GM18511 (cell line): ENCODE measurements around the gene SCGB1C2.
"Not testable (repeated sequence)": the region's sequence is repeated elsewhere in the genome, so short reads cannot be mapped to it uniquely, and the experiment has no call there.

Experiments used
- ATAC-seq: cut with Tn5 transposase; IDR thresholded peaks from one replicate; pipeline ENCODE4 v1.9.1; 2021; ENCODE audit warnings: mild to moderate bottlenecking, moderate library complexity; ENCODE audit not compliant: unreplicated experiment

The SCGB1C2 gene

DNA sequence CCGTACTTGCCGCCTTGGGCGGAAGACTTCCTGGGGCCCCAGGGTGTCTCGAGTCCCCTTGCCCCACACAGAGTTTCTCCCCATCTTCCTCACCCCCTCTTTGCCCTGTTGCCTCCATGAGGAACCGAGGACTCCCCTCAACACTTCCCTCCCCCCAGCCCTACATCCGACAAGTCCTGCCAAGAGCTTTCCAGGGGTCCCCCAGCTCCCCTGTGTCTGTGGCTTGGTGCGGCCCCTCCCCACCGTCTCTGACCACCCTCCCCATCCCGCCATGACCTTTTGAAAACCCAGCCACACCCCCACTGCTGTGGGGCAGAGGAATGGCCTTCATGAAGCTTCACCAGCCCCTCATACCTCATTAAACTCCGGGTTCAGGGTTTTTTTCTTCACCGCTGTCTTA, 11.4 kb downstream of the SCGB1C2 start:
- no peak for ATAC-seq

DNA sequence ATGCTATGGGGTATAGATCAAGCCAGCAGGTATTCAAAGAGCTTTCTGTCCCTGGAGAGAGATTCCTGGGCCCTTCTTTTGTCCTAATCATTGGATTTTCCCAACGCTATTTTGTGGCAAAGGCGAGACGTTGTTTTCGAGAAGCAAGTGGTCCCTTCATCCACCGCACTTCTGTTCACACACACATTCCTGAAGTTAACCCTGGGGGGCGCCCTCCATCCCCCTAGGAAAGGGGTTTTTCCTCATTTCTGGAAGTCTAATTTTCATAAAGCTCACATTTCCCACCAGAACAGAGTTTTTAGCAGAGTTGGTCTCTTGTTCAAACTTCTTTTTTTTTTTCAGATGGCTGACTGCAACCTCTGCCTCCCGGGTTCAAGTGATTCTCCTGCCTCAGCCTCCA, 11.9 kb downstream of the SCGB1C2 start:
- ATAC-seq: no peak

DNA sequence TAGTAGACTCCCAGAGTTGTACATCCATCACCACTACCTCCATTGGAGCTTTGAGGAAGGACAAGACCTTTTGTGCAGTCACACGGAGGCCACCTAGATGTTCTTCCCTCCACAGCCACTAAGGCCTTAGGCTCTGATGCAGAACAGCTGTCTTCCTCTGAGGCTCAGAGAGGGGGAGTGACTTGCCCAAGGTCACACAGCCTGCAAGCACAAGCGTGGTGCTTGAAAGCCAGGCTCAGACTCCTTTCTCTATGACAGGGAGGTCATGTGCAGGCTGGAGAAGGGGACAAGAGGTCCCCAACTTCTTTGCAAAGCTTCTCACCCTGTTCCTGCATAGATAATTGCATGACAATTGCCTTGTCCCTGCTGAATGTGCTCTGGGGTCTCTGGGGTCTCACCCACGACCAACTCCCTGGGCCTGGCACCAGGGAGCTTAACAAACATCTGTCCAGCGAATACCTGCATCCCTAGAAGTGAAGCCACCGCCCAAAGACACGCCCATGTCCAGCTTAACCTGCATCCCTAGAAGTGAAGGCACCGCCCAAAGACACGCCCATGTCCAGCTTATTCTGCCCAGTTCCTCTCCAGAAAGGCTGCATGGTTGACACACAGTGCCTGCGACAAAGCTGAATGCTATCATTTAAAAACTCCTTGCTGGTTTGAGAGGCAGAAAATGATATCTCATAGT, 12.7 kb downstream of the SCGB1C2 start:
- no peak for ATAC-seq

DNA sequence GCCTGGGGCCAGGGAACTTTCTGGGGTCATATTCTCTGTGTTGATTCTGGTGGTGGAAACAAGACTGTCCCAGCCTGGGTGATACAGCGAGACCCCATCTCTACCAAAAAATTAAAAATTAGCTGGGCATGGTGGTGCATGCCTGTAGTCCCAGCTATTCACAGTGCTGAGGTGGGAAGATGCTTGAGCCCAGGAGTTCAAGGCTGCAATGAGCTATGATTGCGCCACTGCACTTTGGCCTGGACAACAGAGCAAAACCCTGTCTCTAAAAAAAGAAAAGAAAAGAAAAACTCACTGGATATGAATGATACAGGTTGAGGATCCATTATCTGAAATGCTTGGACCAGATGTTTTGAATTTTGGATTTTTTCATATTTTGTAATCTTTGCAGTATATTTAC, 13.6 kb downstream of the SCGB1C2 start:
- ATAC-seq: no peak

DNA sequence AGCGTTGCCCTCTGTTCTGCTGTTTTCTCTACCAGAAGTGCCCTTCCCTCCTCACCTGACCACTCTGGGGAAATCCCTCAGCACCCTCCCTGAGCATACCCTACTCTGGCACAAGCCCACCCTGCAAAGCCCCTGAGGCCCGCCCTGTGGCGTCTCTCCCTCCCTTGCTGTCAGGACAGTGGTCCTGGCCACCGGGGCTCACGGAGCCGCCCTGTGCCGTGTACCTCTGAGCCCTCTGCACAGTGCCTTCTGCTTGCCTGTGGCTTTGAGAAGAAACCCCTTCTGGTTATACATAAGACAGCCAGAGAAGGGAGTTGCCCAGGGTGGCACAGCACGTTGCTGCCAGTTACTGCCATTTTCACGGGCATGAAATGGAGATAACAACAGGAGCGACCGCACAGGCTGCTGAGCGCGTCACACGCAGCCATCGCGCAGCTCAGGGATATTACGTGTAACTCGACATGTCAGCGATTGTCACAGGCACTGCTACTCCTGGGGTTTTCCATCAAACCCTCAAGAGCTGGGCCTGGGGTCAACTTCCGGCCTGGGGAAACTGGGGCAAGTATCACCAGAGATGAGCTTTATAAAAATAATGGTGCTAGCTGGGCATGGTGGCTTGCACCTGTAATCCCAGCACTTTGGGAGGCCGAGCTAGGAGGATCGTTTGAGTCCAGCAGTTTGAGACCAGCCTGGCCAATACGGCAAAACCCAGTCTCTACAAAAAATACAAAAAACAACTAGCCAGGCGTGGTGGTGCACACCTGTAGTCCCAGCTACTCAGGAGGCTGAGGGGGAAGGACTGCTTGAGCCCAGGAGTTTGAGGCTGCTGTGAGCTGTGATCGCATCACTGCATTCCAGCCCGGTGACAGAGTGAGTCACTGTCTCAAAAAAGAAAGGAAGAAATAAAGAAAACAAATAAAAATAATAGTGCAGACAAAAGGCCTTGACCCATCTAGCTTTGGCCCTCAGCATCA, 14.8 kb downstream of the SCGB1C2 start:
- no peak for ATAC-seq

DNA sequence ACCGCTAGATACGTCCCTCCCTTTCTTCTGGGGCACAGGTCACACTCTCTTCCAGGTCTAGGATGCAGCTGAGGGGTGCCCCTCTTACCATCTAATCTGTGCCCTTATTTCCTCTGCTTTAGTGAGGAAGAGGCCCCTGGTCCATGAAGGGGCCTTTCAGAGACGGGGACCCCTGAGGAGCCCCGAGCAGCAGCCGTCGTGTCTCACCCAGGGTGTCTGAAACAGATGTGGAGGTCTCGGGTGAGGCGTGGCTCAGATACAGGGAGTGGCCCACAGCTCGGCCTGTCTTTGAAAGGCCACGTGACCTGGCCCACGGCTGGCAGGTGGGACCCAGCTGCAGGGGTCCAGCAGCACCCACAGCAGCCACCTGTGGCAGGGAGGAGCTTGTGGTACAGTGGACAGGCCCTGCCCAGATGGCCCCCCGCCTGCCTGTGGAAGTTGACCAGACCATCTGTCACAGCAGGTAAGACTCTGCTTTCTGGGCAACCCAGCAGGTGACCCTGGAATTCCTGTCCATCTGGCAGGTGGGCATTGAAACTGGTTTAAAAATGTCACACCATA, 15.6 kb downstream of the SCGB1C2 start:
- no peak for ATAC-seq

DNA sequence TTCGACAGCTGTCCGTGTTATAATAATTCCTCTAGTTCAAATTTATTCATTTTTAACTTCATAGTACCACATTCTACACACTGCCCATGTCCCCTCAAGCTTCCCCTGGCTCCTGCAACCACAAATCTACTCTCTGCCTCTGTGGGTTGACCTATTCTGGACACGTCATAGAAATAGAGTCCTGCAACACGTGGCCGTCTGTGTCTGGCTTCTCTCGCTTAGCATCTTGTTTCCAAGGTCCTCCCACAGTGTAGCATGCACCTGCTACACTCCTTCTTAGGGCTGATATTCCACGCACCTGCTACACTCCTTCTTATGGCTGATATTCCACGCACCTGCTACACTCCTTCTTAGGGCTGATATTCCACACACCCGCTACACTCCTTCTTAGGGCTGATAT, 16.5 kb downstream of the SCGB1C2 start:
- ATAC-seq: no peak

DNA sequence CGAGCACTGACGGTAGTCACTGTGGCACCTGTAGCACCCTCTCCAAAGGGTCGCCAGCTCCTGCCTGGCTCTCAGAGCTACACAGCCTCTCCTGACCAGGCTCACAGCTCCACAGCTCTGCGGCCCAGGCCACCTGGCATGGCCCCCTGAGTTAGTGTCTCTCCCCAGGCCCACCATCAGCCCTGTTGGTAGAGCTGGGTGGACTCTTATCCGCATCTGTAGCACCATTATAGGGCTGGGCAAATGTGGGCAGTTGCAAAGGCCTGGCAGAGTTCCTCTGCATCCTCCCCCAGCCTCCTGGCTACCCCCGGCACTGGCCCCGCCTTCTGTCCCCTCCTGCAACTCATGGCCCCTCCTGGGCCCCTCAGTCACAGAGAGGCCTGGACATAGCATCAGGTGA, 18.2 kb downstream of the SCGB1C2 start:
- ATAC-seq: no peak

DNA sequence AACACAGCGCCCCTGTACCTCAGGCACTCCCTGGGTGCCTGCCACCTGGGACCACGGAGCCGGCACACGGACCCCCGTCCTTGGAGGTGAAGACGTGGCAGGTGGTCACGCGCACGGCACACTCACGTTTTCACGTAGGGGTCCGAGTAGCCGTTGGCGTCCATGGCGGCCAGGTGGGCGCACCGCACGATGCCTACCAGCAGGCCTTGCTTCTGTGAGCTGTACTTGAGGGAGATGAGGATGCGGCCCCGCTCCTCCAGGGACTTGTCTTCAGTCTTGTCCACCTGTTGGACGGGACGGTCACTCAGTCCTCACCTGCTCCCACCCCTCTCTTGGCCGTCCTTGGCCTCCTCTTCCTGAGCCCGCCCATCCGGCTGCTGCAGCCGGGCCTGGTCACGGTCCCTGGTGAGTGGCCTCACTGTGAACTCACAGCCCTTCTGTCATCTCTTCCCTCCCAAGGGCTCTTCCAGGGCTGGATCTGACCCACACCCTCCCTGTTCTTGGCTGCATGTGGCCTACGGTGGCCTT, 18.8 kb downstream of the SCGB1C2 start:
- ATAC-seq: no peak

DNA sequence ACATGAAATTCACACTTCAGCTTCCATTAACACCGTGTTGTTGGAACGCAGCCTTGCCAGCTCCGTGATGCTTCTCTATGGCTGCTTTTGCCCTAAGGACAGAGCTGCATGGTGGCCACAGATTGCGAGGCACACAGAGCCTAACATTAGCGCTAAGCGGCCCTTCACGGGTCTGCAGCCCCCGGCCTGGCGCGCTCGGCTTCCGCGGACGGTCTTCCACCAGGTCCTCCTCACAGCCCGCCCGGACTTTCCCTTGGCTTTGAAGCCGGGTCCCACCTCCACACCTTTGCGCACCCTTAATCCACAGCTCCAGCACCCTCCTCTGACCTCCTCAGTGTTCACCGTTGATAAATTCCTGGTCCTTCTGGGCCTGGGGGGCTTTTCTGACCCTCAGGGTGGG, 19.6 kb downstream of the SCGB1C2 start:
- ATAC-seq: no peak

DNA sequence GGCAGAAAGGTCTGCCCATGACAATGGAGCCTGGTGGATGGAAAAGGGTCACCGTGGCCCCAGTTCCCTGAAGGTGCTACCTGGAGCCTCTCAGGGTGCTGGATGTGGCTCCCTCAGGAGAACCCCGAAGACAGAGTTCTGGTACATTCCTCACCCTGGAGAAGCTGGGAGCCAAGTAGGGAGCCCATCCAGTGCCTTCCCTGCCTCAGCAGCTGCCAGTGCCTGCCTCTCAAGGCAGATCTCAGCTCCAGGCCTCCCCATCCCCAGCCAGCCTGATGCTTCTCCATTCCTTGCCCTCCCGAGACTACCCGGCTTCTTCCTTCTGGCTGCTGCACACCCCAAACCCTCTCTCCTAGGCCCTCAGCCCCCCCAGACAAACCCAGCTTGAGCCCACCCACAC, 20.5 kb downstream of the SCGB1C2 start:
- no peak for ATAC-seq

DNA sequence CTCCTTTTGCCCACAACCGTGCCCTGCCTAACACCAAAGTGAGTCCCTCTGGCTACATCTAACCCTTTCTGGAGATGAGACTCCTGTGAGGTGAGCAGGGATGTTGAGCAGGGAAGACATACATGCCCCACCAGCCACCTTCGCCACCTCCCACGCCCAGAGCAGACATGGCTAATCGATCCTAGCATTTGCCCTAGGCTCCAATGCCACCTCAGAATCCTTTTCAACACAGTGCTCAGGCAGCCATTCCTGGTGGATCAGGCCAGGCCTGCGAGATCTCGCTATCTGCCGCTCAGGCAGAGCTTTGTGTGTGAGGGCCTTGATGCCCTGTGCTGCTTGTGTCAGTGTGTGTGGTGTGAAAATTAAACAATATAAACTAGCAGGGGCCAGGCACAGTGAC, 21.0 kb downstream of the SCGB1C2 start:
- ATAC-seq: no peak

DNA sequence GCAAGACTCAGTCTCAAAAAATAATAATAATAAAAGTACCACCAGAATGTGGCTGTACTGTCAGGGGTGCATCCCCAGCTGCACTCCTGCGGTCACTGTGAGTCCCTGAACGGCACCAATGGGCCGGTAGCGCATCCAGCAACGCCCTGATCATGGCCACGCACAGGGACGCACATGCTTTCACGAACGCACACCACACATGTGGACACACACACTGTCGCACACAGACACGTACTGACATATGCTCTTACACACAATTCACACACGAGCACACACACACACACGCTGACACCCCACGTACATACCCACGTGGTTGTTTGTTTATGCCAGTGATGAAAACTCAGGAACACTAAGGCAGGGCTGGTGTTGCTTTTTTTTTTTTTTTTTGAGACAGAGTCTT, 22.2 kb downstream of the SCGB1C2 start:
- ATAC-seq: no peak

DNA sequence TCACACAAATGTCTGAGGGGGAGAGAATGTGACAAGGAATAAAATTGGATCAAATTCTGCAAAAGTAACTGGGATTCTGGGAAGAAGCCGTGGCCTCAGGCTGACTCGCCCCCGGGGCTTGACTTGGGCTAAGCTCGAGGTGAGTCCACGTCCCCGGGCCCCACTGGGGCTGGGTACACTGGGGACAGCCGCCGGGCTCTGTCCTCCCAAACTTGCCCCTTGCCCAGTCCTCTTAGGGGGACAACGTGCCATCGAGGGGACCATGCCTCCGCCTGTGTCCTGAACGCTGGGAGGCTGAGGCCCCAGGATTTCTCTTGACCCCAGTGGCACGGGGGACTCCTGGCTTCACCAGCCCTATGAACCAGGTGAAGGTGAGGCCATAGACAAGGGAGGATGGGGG, 23.0 kb downstream of the SCGB1C2 start:
- ATAC-seq: no peak

DNA sequence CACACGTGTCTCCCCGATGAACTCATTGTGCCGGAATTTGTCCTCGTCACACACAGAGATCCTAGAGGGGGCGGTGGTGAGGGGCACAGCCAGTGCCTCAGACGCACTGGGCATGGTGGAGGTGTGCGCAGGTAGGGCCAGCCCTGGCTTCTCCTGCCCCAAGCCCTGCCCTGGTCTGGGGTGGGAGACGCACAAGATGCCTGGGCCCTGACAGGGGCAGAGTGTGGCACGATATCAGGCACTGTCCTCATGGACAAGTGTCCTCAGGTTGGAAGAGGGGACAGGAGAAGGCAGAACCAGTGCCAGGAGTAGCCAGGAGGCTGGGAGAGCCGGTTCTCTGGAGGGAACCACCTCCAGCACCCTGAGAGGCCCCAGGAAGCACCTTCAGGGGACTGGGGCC, 24.1 kb downstream of the SCGB1C2 start:
- ATAC-seq: no peak

DNA sequence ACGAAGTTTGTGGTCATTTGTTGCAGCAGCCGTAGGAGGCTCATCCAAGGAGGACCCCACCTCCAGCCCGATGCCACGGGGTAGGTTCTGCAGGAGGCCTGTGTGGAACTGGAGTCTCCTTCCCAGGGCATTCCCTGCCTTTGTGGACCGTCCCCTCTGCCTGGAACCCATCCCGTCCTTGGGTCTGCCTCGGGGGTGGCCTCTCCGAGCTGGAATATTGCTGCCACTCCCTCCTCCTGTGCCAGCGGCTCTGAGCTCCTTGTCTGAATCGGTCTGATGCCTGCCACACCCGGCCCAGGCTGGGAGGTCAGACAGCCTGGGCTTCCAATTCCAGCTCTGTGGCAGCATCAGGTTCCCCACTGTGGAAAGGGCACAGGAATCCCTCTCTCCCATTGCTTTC, 25.3 kb downstream of the SCGB1C2 start:
- no peak for ATAC-seq

DNA sequence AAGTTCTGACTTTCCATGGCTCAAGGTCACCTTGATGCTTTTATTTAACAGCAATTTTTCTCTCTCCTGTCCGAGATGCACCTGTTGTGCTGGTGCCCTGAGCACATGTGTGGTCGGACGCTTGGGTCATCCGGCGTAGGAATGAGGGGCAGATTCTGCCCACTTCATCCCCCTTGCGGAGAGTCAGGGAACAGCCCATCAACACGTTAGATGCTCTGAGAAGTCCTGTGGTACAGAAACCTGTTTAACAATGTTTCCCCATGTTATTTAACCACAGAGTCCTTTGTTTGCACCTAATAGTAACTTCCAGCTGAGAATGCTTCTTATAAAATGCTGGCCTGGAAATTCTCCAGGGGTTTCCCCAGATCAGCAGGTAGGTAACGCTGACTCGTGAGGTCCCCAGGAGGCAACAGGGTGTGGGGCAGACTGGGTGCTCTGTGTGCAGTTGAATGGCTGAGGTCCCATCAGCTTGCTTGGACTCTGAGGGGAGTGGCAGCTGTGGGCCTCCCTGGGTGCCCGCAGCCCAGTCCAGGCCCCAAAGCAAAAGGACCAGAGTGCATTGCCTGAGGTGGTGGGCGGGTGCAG, 26.2 kb downstream of the SCGB1C2 start:
- ATAC-seq: no peak

DNA sequence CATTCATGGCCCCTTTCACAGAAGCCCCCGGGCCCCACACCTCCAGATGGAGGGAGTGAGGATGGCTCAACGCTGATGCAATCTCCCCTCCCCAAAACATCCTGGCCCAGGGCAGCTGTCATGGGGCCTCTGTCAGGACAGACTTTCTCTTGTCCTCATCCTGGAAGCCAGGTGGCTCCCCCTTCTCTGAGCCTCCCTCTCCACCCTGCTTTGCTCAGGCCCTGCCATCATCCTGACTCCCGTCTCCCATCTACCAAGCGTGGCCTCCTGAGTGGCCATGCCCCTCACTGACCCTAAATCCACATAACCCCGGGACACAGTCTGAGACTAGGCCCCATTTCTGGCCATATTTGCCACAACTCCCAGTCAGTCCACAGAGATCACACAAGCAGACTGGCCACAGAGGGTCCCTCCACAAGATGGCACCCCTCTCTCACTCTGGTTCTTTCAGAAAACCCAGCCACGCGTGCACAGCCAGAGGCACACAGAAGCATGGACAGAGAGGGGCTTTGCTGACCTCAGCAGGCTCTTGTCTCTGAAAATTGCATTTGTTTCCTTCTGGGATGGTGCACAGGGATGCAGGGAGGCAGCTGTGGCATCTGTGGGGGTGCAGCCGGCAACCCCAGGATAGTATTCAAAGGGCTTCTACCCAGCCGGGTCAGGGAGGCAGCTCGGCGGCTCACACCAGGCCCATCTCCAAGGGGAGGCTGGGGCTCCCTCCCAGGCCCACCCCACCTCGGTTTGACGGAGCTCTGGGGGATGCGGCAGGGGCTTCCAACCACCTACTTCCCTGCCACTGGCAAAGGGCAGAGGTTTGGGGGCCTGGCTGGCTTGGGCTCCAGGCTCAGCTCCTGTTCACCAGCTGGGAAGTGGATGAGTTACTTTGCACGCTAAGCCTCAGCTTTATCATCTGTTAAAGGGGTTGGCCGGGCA, 27.2 kb downstream of the SCGB1C2 start:
- no peak for ATAC-seq

DNA sequence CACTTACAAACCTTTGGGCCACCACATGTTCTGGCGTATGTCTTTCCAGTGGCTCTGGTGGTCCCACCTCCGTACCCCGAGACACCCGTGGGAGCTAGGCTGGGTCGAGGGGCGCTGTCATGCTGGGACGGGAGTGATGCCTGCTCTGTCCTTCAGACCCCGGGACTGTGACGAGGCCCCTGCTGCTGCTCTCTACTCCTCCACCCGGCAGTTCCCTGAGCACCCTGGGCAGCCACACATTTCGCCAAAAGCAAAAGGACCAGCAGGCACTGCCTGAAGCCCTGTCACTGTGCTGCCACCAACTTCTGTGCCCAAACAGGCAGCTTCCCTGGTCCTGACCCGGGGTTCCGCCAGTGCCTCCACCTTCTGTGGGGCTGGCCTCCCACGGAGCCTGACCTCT, 28.6 kb downstream of the SCGB1C2 start:
- no peak for ATAC-seq

DNA sequence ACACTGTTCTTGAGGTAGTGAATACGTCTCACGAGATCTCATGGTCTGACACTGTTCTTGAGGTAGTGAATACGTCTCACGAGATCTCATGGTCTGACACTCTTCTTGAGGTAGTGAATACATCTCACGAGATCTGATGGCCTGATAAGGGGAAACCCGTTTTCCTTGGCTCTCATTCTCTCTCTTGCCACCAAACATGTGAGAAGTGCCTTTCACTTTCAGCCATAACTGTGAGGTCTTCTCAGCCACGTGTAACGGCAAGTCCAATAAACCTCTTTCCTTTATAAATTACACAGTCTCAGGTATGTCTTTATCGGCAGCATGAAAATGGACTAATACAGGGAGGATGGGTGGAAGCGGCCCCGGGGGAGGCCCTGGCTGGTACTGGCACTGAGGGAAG, 31.2 kb downstream of the SCGB1C2 start:
- ATAC-seq: not testable (repeated sequence)
